ENCODE results near the gene FOXP1.

The FOXP1 gene

DNA sequence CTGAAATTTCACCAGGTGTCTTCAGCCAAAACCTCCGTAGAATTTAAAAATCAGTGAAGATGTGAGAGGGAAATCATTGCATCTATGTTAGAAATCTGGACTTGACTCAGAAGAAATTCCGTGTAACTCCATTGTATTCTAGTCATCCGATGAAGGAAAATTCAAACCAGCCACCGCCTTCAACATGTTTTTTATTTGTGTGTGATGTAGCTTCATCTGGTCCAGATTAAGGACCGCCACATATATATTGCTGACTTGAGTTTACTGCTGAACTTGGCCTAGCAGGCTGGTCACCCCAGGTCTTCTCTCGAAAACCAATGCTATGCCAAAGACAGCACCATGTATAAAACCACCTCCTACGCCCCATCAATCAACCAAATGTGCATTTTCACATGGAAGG is 120.9 kb downstream of the FOXP1 start:
- no peak overlapping the region for H3K4me3 ChIP-seq (ENCODE audit: low read length)
- TF ChIP-seq, protein P1, sequence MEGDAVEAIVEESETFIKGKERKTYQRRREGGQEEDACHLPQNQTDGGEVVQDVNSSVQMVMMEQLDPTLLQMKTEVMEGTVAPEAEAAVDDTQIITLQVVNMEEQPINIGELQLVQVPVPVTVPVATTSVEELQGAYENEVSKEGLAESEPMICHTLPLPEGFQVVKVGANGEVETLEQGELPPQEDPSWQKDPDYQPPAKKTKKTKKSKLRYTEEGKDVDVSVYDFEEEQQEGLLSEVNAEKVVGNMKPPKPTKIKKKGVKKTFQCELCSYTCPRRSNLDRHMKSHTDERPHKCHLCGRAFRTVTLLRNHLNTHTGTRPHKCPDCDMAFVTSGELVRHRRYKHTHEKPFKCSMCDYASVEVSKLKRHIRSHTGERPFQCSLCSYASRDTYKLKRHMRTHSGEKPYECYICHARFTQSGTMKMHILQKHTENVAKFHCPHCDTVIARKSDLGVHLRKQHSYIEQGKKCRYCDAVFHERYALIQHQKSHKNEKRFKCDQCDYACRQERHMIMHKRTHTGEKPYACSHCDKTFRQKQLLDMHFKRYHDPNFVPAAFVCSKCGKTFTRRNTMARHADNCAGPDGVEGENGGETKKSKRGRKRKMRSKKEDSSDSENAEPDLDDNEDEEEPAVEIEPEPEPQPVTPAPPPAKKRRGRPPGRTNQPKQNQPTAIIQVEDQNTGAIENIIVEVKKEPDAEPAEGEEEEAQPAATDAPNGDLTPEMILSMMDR (IDR thresholded peaks at IDR 0.05; ENCODE audit: low read depth, low read length): no peak
- TF ChIP-seq EZH2phosphoT487 (IDR thresholded peaks at IDR 0.05; ENCODE audit: low read depth): no peak
- no peak overlapping the region for H3K9ac ChIP-seq (ENCODE audit: low read length)
- no peak overlapping the region for H3K4me2 ChIP-seq (ENCODE audit: low read length)
- H2AFZ ChIP-seq (ENCODE audit: low read depth, low read length): no peak overlapping the region
- no peaks in the 10 kb centered on the region for H3K36me3 ChIP-seq (replicated peaks; ENCODE audit: low read depth, low read length)
- peaks cover 33% of the 10 kb centered on the region for H3K27me3 ChIP-seq (ENCODE audit: low read depth, low read length)
- H3K27ac ChIP-seq (ENCODE audit: low read length): no peak overlapping the region
- peaks cover 7% of the 10 kb centered on the region; the same call in 1 of the 2 replicates for H3K4me1 ChIP-seq (ENCODE audit: low read length)
- no peaks in the 10 kb centered on the region for H3K79me2 ChIP-seq (ENCODE audit: low read length)
- H3K9me3 ChIP-seq (ENCODE audit: insufficient read depth, low read length): no peaks in the 10 kb centered on the region
- H4K20me1 ChIP-seq (ENCODE audit: insufficient read depth, low read length): no peaks in the 10 kb centered on the region

DNA sequence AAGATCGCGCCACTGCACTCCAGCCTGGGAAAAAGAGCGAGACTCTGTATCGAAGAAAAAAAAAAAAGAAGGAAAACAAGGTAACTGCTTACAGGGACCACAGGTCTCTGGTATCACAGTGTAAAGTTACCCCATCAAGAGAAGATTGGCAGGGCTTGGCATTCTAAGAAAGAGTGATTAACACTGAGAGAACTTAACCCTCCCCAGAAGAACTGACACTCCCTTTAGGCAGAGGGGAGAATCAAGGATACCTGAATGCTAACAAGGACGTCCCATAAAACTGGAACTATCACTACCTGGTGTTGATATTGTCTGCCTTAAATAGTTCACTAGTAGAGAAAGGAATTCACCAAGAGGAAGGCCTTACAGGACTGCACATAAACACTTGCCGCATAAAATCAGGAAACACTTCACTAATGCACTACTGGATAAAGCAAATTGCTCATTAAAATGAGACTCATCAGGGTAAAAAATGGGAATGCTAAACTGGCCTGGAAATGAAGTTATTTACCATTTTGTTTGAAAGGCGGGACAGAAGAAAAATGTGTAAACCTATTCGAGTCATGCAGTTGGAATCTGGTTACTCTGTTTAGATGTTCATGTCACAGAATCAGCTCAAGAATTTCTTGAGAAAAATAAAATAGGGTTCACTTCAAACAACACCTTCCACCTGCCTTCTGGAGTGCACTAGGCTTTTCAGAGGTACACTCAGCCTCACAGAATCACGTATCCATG is 121.6 kb downstream of the FOXP1 start:
- peaks cover 36% of the 10 kb centered on the region for H3K27me3 ChIP-seq (ENCODE audit: low read depth, low read length)
- peaks cover 7% of the 10 kb centered on the region; the same call in 1 of the 2 replicates for H3K4me1 ChIP-seq (ENCODE audit: low read length)
- no peaks in the 10 kb centered on the region for H3K9me3 ChIP-seq (ENCODE audit: insufficient read depth, low read length)
- no peak for TF ChIP-seq EZH2phosphoT487 (IDR thresholded peaks at IDR 0.05; ENCODE audit: low read depth)
- TF ChIP-seq, protein P1 (IDR thresholded peaks at IDR 0.05; ENCODE audit: low read depth, low read length): no peak
- no peaks in the 10 kb centered on the region for H3K79me2 ChIP-seq (ENCODE audit: low read length)
- no peaks in the 10 kb centered on the region for H4K20me1 ChIP-seq (ENCODE audit: insufficient read depth, low read length)
- H3K4me2 ChIP-seq (ENCODE audit: low read length): no peak overlapping the region
- no peak overlapping the region for H3K27ac ChIP-seq (ENCODE audit: low read length)
- no peaks in the 10 kb centered on the region for H3K36me3 ChIP-seq (replicated peaks; ENCODE audit: low read depth, low read length)
- H2AFZ ChIP-seq (ENCODE audit: low read depth, low read length): no peak overlapping the region
- H3K4me3 ChIP-seq (ENCODE audit: low read length): no peak overlapping the region
- no peak overlapping the region for H3K9ac ChIP-seq (ENCODE audit: low read length)

GRCh38 chr3:71461114-71461513 is 122.4 kb downstream of the FOXP1 start:
- Histone ChIP-seq H3K27me3 (ENCODE audit: low read depth, low read length) (peaks cover 42% of the 10 kb centered on the region), H3K4me2 (ENCODE audit: low read length) (no peak overlapping the region), H3K4me1 (ENCODE audit: low read length) (peaks cover 12% of the 10 kb centered on the region), H4K20me1 (ENCODE audit: insufficient read depth, low read length) (no peaks in the 10 kb centered on the region), H3K9ac (ENCODE audit: low read length) (no peak overlapping the region), H3K9me3 (ENCODE audit: insufficient read depth, low read length) (no peaks in the 10 kb centered on the region), H3K79me2 (ENCODE audit: low read length) (no peaks in the 10 kb centered on the region), H3K27ac (ENCODE audit: low read length) (no peak overlapping the region), H3K4me3 (ENCODE audit: low read length) (no peak overlapping the region), H2AFZ (ENCODE audit: low read depth, low read length) (no peak overlapping the region), H3K36me3 (replicated peaks; ENCODE audit: low read depth, low read length) (no peaks in the 10 kb centered on the region)
- no peak for TF ChIP-seq EZH2phosphoT487 (IDR thresholded peaks at IDR 0.05; ENCODE audit: low read depth)
- TF ChIP-seq, protein P1 (IDR thresholded peaks at IDR 0.05; ENCODE audit: low read depth, low read length): no peak

GRCh38 chr3:71458895-71459294 is 124.6 kb downstream of the FOXP1 start:
- Histone ChIP-seq H2AFZ (ENCODE audit: low read depth, low read length) (no peak overlapping the region), H3K4me1 (ENCODE audit: low read length) (peaks cover 20% of the 10 kb centered on the region), H4K20me1 (ENCODE audit: insufficient read depth, low read length) (no peaks in the 10 kb centered on the region), H3K4me3 (ENCODE audit: low read length) (no peak overlapping the region), H3K27ac (ENCODE audit: low read length) (no peak overlapping the region), H3K79me2 (ENCODE audit: low read length) (no peaks in the 10 kb centered on the region), H3K36me3 (replicated peaks; ENCODE audit: low read depth, low read length) (no peaks in the 10 kb centered on the region), H3K4me2 (ENCODE audit: low read length) (no peak overlapping the region), H3K27me3 (ENCODE audit: low read depth, low read length) (peaks cover 55% of the 10 kb centered on the region), H3K9ac (ENCODE audit: low read length) (no peak overlapping the region), H3K9me3 (ENCODE audit: insufficient read depth, low read length) (no peaks in the 10 kb centered on the region)
- TF ChIP-seq, protein P1 (IDR thresholded peaks at IDR 0.05; ENCODE audit: low read depth, low read length): no peak
- TF ChIP-seq EZH2phosphoT487 (IDR thresholded peaks at IDR 0.05; ENCODE audit: low read depth): no peak

Measured in OCI-LY3 (cell line).